ENCODE measurements around the gene TNIP2.
A peak's percentile ranks its signal among the peaks of the same experiment; 100 is the strongest.

The TNIP2 gene

GRCh38 chr4:2802618-2803531, 46.7 kb upstream of the TNIP2 start:
- no peaks in the 10 kb centered on the region for H3K27me3 ChIP-seq
- no peak for DNase-seq

DNA sequence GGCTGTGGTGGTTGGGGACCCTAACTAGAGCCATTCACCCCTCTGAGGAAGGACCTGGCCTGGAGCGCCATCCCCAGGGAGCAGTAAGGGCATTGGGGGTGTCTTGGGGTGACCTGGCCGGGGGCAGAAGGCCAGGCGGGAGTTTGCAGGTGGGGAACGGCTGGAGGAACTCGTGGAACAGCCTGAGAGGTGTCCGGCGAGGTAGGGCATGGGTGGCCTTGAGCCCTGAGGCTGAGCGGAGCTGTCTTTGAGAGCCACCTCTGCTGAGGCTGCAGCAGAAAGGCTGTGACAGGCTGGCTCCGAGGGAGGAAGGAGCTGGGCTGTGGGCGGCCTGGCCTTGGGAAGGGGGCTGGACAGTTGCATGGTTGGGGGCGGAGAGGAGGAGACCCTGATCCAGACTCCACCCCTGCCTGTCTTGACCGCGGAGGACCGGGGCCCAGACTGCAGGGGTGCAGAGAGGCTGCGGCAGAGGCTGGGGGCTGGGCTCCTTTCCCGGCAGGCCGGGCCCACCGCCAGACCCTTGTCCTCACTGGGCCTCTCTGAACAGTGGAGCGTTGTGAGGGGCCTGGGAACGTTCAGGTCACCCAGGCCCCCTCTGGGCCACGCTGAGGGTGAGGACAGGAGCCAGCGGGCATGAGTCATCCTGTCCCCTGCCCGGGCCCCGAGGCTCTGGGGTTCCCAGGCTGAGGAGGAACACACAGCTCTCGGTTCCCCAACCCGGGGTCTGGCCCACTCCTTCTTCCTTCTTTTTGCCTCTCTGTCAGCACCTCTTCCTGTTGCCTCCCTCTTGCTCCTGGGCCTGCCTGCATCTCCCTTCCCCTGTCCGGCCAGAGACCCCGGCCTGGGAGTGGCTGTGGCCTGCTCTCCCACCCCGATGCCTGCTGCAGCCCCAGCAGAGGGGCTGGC, 44.8 kb upstream of the TNIP2 start:
- Histone ChIP-seq H3K9me3 (no peaks in the 10 kb centered on the region), H3K36me3 (no peaks in the 10 kb centered on the region), H3K27me3 (no peaks in the 10 kb centered on the region), H3K4me3 (ENCODE audit: low read depth, low read length) (no peak overlapping the region), H3K4me1 (peaks cover 46% of the 10 kb centered on the region)
- TF ChIP-seq, protein P1, sequence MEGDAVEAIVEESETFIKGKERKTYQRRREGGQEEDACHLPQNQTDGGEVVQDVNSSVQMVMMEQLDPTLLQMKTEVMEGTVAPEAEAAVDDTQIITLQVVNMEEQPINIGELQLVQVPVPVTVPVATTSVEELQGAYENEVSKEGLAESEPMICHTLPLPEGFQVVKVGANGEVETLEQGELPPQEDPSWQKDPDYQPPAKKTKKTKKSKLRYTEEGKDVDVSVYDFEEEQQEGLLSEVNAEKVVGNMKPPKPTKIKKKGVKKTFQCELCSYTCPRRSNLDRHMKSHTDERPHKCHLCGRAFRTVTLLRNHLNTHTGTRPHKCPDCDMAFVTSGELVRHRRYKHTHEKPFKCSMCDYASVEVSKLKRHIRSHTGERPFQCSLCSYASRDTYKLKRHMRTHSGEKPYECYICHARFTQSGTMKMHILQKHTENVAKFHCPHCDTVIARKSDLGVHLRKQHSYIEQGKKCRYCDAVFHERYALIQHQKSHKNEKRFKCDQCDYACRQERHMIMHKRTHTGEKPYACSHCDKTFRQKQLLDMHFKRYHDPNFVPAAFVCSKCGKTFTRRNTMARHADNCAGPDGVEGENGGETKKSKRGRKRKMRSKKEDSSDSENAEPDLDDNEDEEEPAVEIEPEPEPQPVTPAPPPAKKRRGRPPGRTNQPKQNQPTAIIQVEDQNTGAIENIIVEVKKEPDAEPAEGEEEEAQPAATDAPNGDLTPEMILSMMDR (IDR thresholded peaks at IDR 0.05; ENCODE audit: low read depth, low read length) = no peak
- DNase-seq = peak; percentile 70

More at GRCh38 chr4:2802618-2803531, 46.7 kb upstream of the TNIP2 start:
- Histone ChIP-seq H3K4me1 (peaks cover 29% of the 10 kb centered on the region), H3K9me3 (no peaks in the 10 kb centered on the region), H3K36me3 (no peaks in the 10 kb centered on the region), H3K4me3 (ENCODE audit: low read depth, low read length) (no peak overlapping the region)
- TF ChIP-seq, protein P1 (IDR thresholded peaks at IDR 0.05; ENCODE audit: low read depth, low read length) = no peak

- no peak overlapping the region for H3K4me3 ChIP-seq (ENCODE audit: low read depth, low read length)
- TF ChIP-seq, protein P1 (IDR thresholded peaks at IDR 0.05; ENCODE audit: low read depth, low read length) = no peak
- peaks cover 46% of the 10 kb centered on the region for H3K4me1 ChIP-seq
- no peaks in the 10 kb centered on the region for H3K36me3 ChIP-seq
- peak; percentile 39 for DNase-seq
- H3K9me3 ChIP-seq = no peaks in the 10 kb centered on the region
- no peaks in the 10 kb centered on the region for H3K27me3 ChIP-seq
Observed at GRCh38 chr4:2799971-2800690, 44.0 kb upstream of the TNIP2 start.

GRCh38 chr4:2799224-2799911, 43.2 kb upstream of the TNIP2 start:
- peaks cover 54% of the 10 kb centered on the region for H3K4me1 ChIP-seq
- peak; percentile 3 for DNase-seq
- TF ChIP-seq, protein P1 (IDR thresholded peaks at IDR 0.05; ENCODE audit: low read depth, low read length) = no peak
- no peaks in the 10 kb centered on the region for H3K9me3 ChIP-seq
- no peak overlapping the region for H3K4me3 ChIP-seq (ENCODE audit: low read depth, low read length)
- no peaks in the 10 kb centered on the region for H3K27me3 ChIP-seq
- no peaks in the 10 kb centered on the region for H3K36me3 ChIP-seq

DNA sequence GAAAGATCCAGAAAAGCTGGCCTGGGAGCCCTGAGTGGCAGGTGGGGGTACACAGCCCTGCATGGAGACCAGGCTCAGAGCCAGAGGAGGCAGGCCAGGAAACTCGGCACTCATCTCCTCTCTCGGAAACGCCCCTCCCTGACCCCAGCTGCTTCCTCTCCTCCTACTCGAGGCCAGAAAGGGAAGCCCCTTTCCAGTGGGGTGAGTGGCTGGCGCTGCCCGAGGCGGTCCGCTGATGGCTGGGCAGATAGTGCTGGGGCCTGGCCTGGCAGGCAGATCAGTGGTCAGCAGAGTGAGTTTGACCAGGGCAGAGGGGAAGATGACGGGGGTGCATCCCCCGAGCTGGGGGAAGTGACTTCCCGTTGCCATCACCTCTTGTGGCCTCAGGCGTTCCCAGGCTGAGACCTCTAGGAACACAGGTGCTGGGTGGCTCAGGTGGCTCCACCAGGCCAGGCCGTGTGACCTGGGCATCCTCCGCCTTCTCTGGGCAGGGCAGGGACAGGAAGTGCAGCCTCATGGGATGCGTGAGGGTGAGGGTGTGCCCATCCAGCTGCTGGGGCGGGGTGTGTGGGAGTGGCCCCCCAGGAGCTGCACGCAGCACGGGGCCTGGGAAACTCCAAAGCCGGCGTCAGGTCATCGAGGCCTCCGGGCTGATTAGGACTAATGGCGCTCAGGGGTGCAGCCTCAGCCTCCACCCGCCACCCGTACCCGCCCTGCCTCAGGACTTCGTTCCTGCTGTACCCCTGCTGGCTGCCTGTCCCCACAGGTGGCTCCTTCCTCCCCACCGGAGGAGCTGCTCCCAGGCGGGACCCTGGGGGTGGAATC, 42.5 kb upstream of the TNIP2 start:
- no peaks in the 10 kb centered on the region for H3K27me3 ChIP-seq
- DNase-seq = peak; percentile 54
- no peaks in the 10 kb centered on the region for H3K9me3 ChIP-seq
- no peaks in the 10 kb centered on the region for H3K36me3 ChIP-seq
- TF ChIP-seq, protein P1 (IDR thresholded peaks at IDR 0.05; ENCODE audit: low read depth, low read length) = no peak
- peaks cover 59% of the 10 kb centered on the region for H3K4me1 ChIP-seq
- no peak overlapping the region for H3K4me3 ChIP-seq (ENCODE audit: low read depth, low read length)

All from BE2C (cell line).